ENCODE results near the gene SPACA5. TPM values are rescaled to one million over a fixed set of nuclear protein-coding genes. Genes with fewer than 3 reads are reported as not detected.

SPACA5 gene
- total and polyA plus RNA-seq, 9 of the 15 experiments (the other 6 are each of a cell fraction or from before 2014, with no cell fraction given), result not detected

- Histone ChIP-seq H2AFZ (ENCODE audit: low read depth, low read length) (no peak overlapping the region), H4K20me1 (replicated peaks; ENCODE audit: control insufficient read depth, insufficient read depth, low read length) (no peaks in the 10 kb centered on the region), H3K9me1 (ENCODE audit: control insufficient read depth, insufficient read depth, low read length) (no peaks in the 10 kb centered on the region), H3K9me3 (replicated peaks; ENCODE audit: control insufficient read depth, insufficient read depth, low read depth, low read length) (no peaks in the 10 kb centered on the region), H3K4me3 (no peak overlapping the region), H3K4me1 (replicated peaks in 1 of 2; ENCODE audit: control insufficient read depth in 2 of 2, insufficient read depth in 2 of 2, low read length in 2 of 2) (no peaks in the 10 kb centered on the region), H3K27me3 (ENCODE audit: control insufficient read depth in 2 of 2, insufficient read depth in 2 of 2, low read length in 2 of 2) (no peaks in the 10 kb centered on the region), H3K9ac (ENCODE audit: insufficient read depth in 1 of 2, low read depth in 2 of 2, low read length in 2 of 2) (no peak overlapping the region), H3K4me2 (ENCODE audit: insufficient read depth, low read length) (no peak overlapping the region), H3K36me3 (ENCODE audit: control insufficient read depth, insufficient read depth, low read length) (no peaks in the 10 kb centered on the region), H3K27ac (ENCODE audit: extremely low read depth, low read depth, low read length) (no peak overlapping the region), H3K79me2 (ENCODE audit: control insufficient read depth, insufficient read depth, low read length) (no peaks in the 10 kb centered on the region)
- CTCF ChIA-PET (ENCODE audit: low intra/inter-chr PET ratio), result interaction anchor here (0.6 kb wide), 1 partner anchor 492 kb away, joined by 3 read pairs; no protein-coding TSS in a partner anchor
- BruUV-seq (replicated peaks), result no TSS peak
- intact Hi-C loops (cut with micrococcal nuclease), result no loop called here
- no peak for ATAC-seq
- no peak for FAIRE-seq
- no peak for DNase-seq (ENCODE audit: extremely low read depth in 1 of 4, low spot score in 3 of 4)
- in situ Hi-C loops (cut with MboI), result loop anchor here (10.0 kb wide), 1 partner anchor 197 kb away; no protein-coding TSS in a partner anchor
- POLR2A ChIA-PET, result no interaction called here
- TF ChIP-seq PHF8 (IDR thresholded peaks at IDR 0.05; ENCODE audit: borderline replicate concordance, low read length) (no peak), ZNF431 (CRISPR knock-in tag; IDR thresholded peaks at IDR 0.05) (no peak), IRF2 (CRISPR knock-in tag; IDR thresholded peaks at IDR 0.05) (no peak), ETS1 (conservative IDR thresholded peaks at IDR 0.05; ENCODE audit: control insufficient read depth, low read depth, low read length) (no peak), IRF1 (CRISPR knock-in tag; IDR thresholded peaks at IDR 0.05; ENCODE audit: borderline replicate concordance) (no peak), FOXJ2 (tag; IDR thresholded peaks at IDR 0.05) (no peak), RBBP5 (IDR thresholded peaks at IDR 0.05; ENCODE audit: borderline replicate concordance, insufficient read depth, low read length, poor library complexity, severe bottlenecking) (no peak), PRPF4 (IDR thresholded peaks at IDR 0.05; ENCODE audit: insufficient read depth, low read depth, low read length, poor library complexity, severe bottlenecking) (no peak), HMGN3 (IDR thresholded peaks at IDR 0.05; ENCODE audit: borderline replicate concordance, extremely low read depth, insufficient read length, low read depth, low read length) (no peak), KAT8 (IDR thresholded peaks at IDR 0.05; ENCODE audit: low read depth) (no peak)
- no CpG with 5 or more reads among the region's 3 CpGs for WGBS (ENCODE audit: insufficient coverage, low coverage, missing lambda C conversion rate)
Measured at GRCh38 chrX:48022100-48022499, 15.3 kb downstream of the SPACA5 start.

Measured in K562 (cell line).